Astrocyte (in vitro differentiated cells and primary cell): Measurements from ENCODE around the gene XPO1. TPM values are rescaled to one million over a fixed set of nuclear protein-coding genes. Genes with fewer than 3 reads are reported as not detected.
"Not testable (repeated sequence)": the region's sequence is repeated elsewhere in the genome, so short reads cannot be mapped to it uniquely, and the experiment has no call there.

ENCODE experiments used
- DNase-seq: peaks from one replicate; pipeline ENCODE4 v3.0.0-alpha.2; 2010; ENCODE audit warnings: low read depth
- FAIRE-seq: peaks from 2 replicates; lab custom pipeline; 2011; peaks lifted over from hg19 to GRCh38; lab: Jason Lieb, UNC
- H2AFZ ChIP-seq: 2 replicates; pipeline ENCODE4 v1.6.0; 2012; ENCODE audit warnings: low read depth, low read length, inconsistent platforms
- H3K27ac ChIP-seq: 2 replicates; pipeline ENCODE4 v1.5.1; 2011; ENCODE audit warnings: low read depth, low read length, inconsistent platforms
- H3K27me3 ChIP-seq: 2 replicates; pipeline ENCODE4 v1.6.0; 2011; ENCODE audit warnings: low read length, inconsistent platforms; ENCODE audit not compliant: insufficient read depth
- H3K36me3 ChIP-seq: 2 replicates; pipeline ENCODE4 v1.5.1; 2011; ENCODE audit warnings: low read length, inconsistent platforms; ENCODE audit not compliant: insufficient read depth
- H3K4me1 ChIP-seq: 2 replicates; pipeline ENCODE4 v1.5.1; 2011; ENCODE audit warnings: low read length, inconsistent platforms; ENCODE audit not compliant: insufficient read depth
- H3K4me2 ChIP-seq: 2 replicates; pipeline ENCODE4 v1.6.0; 2012; ENCODE audit warnings: low read length, inconsistent platforms
- H3K4me3 ChIP-seq: 2 replicates; pipeline ENCODE4 v1.5.1; 2011; ENCODE audit warnings: low read depth, mild to moderate bottlenecking, low read length, inconsistent platforms; ENCODE audit not compliant: insufficient read depth
- H3K79me2 ChIP-seq: 2 replicates; pipeline ENCODE4 v1.6.0; 2012; ENCODE audit warnings: mild to moderate bottlenecking, low read length, inconsistent platforms; ENCODE audit not compliant: insufficient read depth
- H3K9ac ChIP-seq: 2 replicates; pipeline ENCODE4 v1.6.0; 2012; ENCODE audit warnings: mild to moderate bottlenecking, low read length, inconsistent platforms
- H3K9me3 ChIP-seq: 2 replicates; pipeline ENCODE4 v1.5.1; 2012; ENCODE audit warnings: low read depth, mild to moderate bottlenecking, low read length, inconsistent platforms; ENCODE audit not compliant: insufficient read depth
- H4K20me1 ChIP-seq: 2 replicates; pipeline ENCODE4 v1.6.0; 2012; ENCODE audit warnings: low read length, inconsistent platforms; ENCODE audit not compliant: insufficient read depth
- H3K27ac Mint-ChIP-seq: one replicate; pipeline ENCODE4 v1.8.0; 2021; ENCODE audit warnings: mild to moderate bottlenecking, mixed read lengths; ENCODE audit not compliant: unreplicated experiment
- H3K27me3 Mint-ChIP-seq: one replicate; pipeline ENCODE4 v1.8.0; 2021; ENCODE audit warnings: low read depth, mixed read lengths; ENCODE audit not compliant: unreplicated experiment
- H3K36me3 Mint-ChIP-seq: one replicate; pipeline ENCODE4 v1.8.0; 2021; ENCODE audit warnings: low read depth, mixed read lengths; ENCODE audit not compliant: unreplicated experiment
- H3K4me1 Mint-ChIP-seq: one replicate; pipeline ENCODE4 v1.8.0; 2021; ENCODE audit warnings: low read depth, mixed read lengths; ENCODE audit not compliant: unreplicated experiment
- H3K4me3 Mint-ChIP-seq: one replicate; pipeline ENCODE4 v1.8.0; 2021; ENCODE audit warnings: mild to moderate bottlenecking, moderate library complexity, mixed read lengths; ENCODE audit not compliant: unreplicated experiment
- H3K9me3 Mint-ChIP-seq: one replicate; pipeline ENCODE4 v1.8.0; 2021; ENCODE audit warnings: mild to moderate bottlenecking, mixed read lengths; ENCODE audit not compliant: unreplicated experiment
- EZH2 ChIP-seq: IDR thresholded peaks from 2 replicates; pipeline ENCODE4 v1.6.1; 2012; ENCODE audit warnings: mild to moderate bottlenecking, low read length, inconsistent platforms; ENCODE audit not compliant: insufficient read depth
- total RNA-seq: library from RNA; stranded (reverse); gene quantifications from 2 replicates; pipeline ENCODE4 v1.2.1, GENCODE V29; 2021
- TF ChIP-seq, protein P1 (sequence below): IDR thresholded peaks from 2 replicates; pipeline ENCODE4 v1.5.1; 2011; ENCODE audit warnings: low read depth, mild to moderate bottlenecking, inconsistent platforms, low read length, moderate library complexity; ENCODE audit not compliant: insufficient read depth

The XPO1 gene
- total RNA-seq, 1 donor from 2014 or later: 128 TPM

DNA sequence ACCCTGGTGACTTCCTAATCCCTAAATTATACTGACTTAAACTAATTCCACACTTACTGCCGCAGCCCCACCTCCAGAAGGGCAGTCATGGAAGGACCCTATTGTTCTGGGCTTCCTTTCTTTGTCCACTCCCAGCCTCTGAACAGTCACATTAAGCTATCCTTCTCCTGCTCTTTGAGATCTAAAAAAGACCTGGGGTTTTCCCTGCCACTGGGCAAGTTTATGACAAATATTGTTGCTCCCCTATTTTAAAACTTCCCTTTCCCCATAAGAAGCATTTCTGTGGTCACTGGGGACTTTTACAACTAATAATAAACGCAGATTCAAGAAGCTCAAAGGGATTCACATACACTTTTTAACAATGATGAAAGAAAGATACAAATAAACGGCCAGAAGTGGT lies 47.2 kb upstream of the XPO1 start:
- no peaks in the 10 kb centered on the region for H3K79me2 ChIP-seq
- no peaks in the 10 kb centered on the region for H4K20me1 ChIP-seq
- no peak for TF ChIP-seq EZH2
- TF ChIP-seq, protein P1, sequence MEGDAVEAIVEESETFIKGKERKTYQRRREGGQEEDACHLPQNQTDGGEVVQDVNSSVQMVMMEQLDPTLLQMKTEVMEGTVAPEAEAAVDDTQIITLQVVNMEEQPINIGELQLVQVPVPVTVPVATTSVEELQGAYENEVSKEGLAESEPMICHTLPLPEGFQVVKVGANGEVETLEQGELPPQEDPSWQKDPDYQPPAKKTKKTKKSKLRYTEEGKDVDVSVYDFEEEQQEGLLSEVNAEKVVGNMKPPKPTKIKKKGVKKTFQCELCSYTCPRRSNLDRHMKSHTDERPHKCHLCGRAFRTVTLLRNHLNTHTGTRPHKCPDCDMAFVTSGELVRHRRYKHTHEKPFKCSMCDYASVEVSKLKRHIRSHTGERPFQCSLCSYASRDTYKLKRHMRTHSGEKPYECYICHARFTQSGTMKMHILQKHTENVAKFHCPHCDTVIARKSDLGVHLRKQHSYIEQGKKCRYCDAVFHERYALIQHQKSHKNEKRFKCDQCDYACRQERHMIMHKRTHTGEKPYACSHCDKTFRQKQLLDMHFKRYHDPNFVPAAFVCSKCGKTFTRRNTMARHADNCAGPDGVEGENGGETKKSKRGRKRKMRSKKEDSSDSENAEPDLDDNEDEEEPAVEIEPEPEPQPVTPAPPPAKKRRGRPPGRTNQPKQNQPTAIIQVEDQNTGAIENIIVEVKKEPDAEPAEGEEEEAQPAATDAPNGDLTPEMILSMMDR: no peak
- H3K4me3 Mint-ChIP-seq: no peak overlapping the region
- H3K4me2 ChIP-seq: no peak overlapping the region
- DNase-seq: no peak
- no peak overlapping the region for H3K4me3 ChIP-seq
- H3K4me1 Mint-ChIP-seq: peaks cover 2% of the 10 kb centered on the region
- H3K9ac ChIP-seq: no peak overlapping the region
- no peaks in the 10 kb centered on the region for H3K4me1 ChIP-seq
- no peak overlapping the region for H3K27ac ChIP-seq
- no peaks in the 10 kb centered on the region for H3K9me3 ChIP-seq
- H3K27ac Mint-ChIP-seq: no peak overlapping the region
- no peaks in the 10 kb centered on the region for H3K27me3 ChIP-seq
- no peaks in the 10 kb centered on the region for H3K9me3 Mint-ChIP-seq
- H3K36me3 ChIP-seq: no peaks in the 10 kb centered on the region
- H3K36me3 Mint-ChIP-seq: no peaks in the 10 kb centered on the region
- H2AFZ ChIP-seq: no peak overlapping the region
- FAIRE-seq: no peak
- H3K27me3 Mint-ChIP-seq: no peaks in the 10 kb centered on the region

DNA sequence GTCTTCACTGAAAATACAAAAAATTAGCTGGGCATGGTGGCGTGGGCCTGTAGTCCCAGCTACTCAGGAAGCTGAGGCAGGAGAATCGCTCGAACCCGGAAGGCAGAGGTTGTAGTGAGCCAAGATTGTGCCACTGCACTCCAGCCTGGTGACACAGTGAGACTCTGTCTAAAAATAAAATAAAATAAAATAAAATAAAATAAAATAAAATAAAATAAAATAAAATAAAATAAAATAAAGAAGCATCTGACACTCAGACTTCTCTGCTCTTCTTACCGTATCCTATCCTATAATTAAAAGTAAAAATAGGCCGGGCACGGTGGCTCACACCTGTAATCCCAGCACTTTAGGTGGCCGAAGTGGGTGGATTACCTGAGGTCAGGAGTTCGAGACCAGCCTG lies 46.2 kb upstream of the XPO1 start:
- FAIRE-seq, H3K9me3 Mint-ChIP-seq, H3K4me1 Mint-ChIP-seq, H2AFZ ChIP-seq, H3K27ac ChIP-seq, H3K79me2 ChIP-seq, H3K9ac ChIP-seq, H3K4me3 ChIP-seq, H3K27me3 ChIP-seq, H3K9me3 ChIP-seq, H3K4me1 ChIP-seq, H3K27ac Mint-ChIP-seq, H4K20me1 ChIP-seq, H3K4me2 ChIP-seq, H3K4me3 Mint-ChIP-seq, H3K36me3 ChIP-seq, H3K36me3 Mint-ChIP-seq, H3K27me3 Mint-ChIP-seq, DNase-seq: not testable (repeated sequence)

DNA sequence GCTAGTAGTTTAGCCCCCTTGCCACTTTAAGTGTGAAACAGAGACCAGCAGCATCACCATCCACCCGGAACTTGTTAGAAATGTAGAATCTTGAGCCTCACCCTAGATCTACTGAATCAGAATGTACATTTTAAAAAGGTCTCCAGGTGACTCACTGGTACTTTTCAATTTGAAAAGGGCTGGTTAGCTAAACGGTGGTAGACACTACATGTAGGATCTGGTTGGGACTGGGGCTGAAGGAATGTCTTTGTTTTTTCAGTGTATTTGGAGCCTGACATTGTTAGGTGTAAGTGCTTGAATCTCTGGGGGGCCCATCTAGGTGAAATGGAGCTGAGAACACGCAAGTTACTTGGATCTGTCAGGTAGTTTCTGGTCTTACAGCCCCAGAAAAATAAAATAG lies 44.0 kb upstream of the XPO1 start:
- DNase-seq (no peak), FAIRE-seq (no peak)
- Histone ChIP-seq H3K9me3 (no peaks in the 10 kb centered on the region), H3K4me1 (no peaks in the 10 kb centered on the region), H3K27me3 (no peaks in the 10 kb centered on the region), H4K20me1 (no peaks in the 10 kb centered on the region), H3K4me2 (no peak overlapping the region), H3K9ac (no peak overlapping the region), H2AFZ (no peak overlapping the region), H3K36me3 (no peaks in the 10 kb centered on the region), H3K79me2 (no peaks in the 10 kb centered on the region), H3K4me3 (no peak overlapping the region), H3K27ac (no peak overlapping the region)
- H3K9me3 Mint-ChIP-seq: no peaks in the 10 kb centered on the region
- no peak overlapping the region for H3K27ac Mint-ChIP-seq
- TF ChIP-seq, protein P1: no peak
- H3K27me3 Mint-ChIP-seq: no peaks in the 10 kb centered on the region
- H3K4me3 Mint-ChIP-seq: no peak overlapping the region
- H3K4me1 Mint-ChIP-seq: peaks cover 2% of the 10 kb centered on the region
- H3K36me3 Mint-ChIP-seq: no peaks in the 10 kb centered on the region
